GM08714 (cell line): ENCODE measurements around the gene ZBTB5.
"Not testable (repeated sequence)": the region's sequence is repeated elsewhere in the genome, so short reads cannot be mapped to it uniquely, and the experiment has no call there.

Source experiments
- H3K4me3 ChIP-seq: fragments of 200-500 bp; sonication (Bioruptor generic); 2 replicates; pipeline ENCODE4 v1.5.1; 2014; ENCODE audit warnings: mild to moderate bottlenecking, low read length, inconsistent platforms
- ZNF274 ChIP-seq: IDR thresholded peaks from 2 replicates; pipeline ENCODE4 v1.6.1; 2012; ENCODE audit warnings: mild to moderate bottlenecking, low read depth, low read length

ZBTB5 gene

DNA sequence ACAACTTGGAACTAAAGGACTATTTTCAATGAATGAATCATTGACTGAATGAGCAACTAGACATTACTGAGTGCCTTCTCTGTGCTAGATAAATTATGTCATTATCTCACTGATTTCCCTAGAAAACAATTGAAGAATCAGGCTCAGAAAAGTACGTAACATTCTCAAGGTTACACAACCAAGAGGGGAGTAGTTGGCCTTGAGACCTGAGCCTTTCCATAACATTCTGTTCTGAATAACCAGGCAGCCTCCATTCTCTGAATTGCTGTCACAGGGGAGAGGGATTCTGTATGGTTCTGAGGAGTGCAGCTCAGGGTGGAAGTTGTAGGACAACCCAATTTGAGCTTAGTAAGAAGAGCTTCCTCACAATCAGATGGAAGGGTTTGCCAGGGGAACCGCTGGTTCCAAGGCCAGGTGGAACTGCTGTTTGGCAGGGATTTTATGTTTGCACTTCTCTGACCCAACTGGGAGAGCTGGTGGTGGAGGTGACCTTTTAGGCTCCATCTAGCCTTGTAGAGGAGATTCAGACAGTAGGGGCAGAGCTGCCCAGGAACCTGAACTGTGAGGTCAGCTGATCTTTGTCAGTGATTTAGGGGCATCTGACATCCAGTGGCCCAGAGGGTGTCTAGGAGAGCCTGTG is 36.8 kb upstream of the ZBTB5 start:
- no peak overlapping the region for H3K4me3 ChIP-seq
- TF ChIP-seq ZNF274, result no peak

DNA sequence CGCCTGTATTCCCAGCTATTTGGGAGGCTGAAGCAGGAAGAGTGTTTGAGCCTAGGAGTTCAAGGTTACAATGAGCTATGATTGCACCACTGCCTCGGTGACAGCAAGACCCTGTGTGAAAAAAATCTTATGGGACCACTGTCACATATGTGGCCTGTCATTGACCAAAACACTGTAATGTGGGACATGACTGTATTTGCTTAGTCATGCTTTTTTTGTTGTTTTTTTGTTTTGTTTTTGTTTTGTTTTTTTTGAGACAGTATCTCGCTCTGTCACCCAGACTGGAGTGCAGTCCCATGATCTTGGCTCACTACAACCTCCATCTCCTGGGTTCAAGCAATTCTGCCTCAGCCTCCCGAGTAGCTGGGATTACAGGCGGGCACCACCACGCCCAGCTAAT is 34.0 kb upstream of the ZBTB5 start:
- no peak overlapping the region for H3K4me3 ChIP-seq
- no peak for TF ChIP-seq ZNF274

DNA sequence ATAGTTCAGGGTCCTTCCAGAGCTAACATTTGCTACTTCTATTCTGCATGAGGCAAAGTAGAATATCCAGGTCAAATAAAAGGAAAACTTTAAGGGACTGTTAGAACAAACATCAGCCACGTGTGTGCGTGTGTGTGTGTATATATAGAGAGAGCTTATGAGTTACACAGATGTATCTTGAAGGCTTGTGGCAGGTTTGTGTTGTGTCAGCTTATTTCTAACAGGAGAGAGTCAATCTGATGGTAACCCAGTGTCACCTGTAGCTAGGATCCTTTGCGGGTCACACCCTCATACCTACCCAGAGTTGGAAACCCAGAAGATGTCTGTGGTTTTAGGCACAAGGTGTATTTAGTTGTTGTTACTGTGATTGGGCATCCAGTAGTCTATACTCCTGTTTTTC is 33.2 kb upstream of the ZBTB5 start:
- no peak for TF ChIP-seq ZNF274
- no peak overlapping the region for H3K4me3 ChIP-seq

DNA sequence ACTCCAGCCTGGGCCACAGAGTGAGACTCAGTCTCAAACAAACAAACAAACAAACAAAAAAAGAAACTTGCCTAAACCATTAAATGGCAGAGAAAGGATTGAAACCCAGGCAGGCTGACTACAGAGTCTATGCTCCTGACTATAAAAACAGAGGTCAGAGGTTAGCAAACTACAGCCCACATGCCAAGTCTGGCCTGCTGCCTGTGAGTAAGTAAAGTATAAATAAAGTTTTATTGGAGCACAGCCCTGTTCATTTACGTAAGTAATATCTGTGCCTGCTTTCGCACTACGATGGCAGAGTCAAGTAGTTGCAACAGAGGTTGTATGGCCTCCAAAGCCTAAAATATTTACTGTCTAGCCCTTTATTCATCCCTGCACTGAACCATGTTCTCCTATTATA is 32.1 kb upstream of the ZBTB5 start:
- no peak overlapping the region for H3K4me3 ChIP-seq
- TF ChIP-seq ZNF274, result no peak

DNA sequence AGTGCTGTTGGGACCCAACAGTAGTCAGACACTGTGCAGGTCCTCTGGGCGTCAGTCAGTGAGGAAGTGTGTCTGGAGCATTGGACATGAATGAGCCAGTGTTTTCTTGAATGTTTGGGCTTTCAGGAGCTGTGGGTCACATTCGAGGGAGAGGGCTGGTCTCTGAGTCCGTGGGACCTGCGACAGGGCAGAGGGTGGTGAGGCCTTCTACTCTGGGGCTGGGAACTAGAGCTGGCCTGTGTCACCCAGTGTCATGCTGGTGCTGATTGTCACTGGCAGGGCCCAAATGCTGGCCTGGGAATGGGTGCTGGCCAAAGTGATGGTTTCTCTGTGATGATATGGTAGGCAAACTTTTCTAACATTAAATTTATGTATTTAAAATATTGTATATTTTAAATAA is 30.8 kb upstream of the ZBTB5 start:
- no peak for TF ChIP-seq ZNF274
- no peak overlapping the region for H3K4me3 ChIP-seq

DNA sequence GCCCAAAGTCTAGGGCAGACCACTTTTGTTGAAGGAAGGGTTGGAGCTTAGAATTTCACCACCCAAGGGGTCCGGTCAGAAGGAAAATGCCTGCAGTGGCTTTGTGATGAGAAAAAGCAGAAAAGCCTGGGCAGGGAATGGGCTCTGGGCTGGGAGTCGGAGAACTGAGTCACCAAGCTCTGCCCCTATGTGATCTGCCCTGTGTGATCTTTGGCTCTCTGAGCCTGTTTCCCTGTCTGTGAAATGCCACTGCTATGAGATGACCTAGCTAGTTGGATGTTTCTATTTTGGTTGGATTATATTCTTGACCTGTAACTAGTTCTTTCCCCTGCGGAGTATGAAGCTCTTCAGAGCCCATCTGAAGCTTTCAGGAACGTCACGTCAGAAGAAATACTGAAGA is 30.3 kb upstream of the ZBTB5 start:
- TF ChIP-seq ZNF274, result no peak
- H3K4me3 ChIP-seq, result no peak overlapping the region

DNA sequence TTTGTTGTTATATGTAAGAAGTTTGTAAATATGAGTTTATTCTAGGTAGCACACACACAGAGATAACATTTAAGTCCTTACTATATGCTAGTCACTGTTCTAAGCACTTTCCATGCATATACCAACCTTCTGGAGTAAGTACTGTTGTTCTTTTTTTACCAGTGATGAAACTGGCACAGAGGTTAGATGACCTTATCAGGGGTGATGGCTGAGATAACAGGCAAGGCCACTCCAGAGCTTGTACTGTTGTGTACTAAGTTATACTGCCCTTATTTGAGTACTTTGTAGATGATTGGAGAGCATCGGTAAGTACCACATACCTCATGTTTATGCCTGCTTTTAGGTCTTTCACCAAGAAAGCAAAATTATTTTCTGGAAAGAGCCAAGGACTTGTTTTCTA is 26.7 kb upstream of the ZBTB5 start:
- no peak for TF ChIP-seq ZNF274
- no peak overlapping the region for H3K4me3 ChIP-seq

DNA sequence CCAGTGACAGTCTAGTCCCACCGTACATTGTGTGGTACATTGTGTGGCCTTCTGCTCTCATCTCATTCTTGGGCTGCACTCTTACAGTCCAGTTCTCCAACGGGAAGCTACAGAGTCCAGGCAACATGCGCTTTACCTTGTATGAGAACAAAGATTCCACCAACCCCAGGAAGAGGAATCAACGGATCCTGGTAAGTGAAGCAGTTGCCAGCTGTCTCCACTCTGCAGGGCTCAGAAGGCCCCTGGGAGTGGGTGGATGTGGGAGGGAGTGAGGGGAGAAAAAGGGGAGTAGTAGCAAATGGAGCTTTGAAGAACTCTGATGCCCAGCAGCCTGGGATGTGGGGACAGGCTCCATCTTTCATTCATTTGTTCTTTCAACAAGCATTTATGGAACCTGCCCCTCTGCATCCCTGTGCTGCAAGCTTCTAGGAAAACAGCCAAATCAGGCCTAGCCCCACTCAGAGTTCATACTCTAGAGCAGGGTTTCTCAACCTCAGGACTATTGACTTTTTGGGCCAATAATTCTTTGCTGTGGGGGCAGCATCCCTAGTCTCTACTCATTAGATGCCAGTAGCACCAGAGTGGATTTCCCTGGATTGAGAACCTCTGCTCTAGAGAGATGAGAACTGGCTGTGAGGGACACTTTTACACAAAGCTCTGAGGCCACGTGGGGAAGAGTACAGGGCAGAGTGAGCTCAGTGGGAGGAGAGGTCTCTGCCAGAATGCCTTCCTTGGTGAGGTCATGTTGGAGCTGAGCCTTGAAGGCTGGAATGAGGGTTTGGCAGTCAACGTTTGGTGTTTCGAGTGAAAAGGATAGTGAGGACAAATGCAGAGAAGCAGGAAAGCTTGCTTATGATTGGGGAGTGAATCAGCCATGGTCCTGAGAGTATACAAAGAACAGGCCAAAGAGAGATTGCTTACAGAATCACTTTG is 21.6 kb upstream of the ZBTB5 start:
- no peak for TF ChIP-seq ZNF274
- H3K4me3 ChIP-seq, result peak overlapping the region; percentile 86

DNA sequence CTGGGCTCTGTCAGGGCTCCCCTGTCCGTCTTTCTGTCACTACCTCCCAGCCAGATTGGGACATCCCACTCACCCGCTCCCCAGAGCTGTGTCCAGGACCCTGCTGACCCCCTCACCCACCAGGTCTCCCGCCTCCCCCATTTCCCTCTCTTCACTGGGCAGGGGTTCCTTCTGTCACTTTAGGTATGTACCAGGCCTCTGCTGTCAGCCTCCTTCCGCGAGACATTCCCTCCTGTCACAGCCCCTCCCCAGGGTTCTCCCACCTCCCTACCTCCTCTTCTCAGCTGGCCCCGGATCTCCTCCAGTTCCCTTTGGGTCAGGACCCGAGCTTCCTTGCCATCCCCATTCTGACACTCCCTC is 21.0 kb upstream of the ZBTB5 start:
- TF ChIP-seq ZNF274, result no peak
- H3K4me3 ChIP-seq, result peak overlapping the region; percentile 86

DNA sequence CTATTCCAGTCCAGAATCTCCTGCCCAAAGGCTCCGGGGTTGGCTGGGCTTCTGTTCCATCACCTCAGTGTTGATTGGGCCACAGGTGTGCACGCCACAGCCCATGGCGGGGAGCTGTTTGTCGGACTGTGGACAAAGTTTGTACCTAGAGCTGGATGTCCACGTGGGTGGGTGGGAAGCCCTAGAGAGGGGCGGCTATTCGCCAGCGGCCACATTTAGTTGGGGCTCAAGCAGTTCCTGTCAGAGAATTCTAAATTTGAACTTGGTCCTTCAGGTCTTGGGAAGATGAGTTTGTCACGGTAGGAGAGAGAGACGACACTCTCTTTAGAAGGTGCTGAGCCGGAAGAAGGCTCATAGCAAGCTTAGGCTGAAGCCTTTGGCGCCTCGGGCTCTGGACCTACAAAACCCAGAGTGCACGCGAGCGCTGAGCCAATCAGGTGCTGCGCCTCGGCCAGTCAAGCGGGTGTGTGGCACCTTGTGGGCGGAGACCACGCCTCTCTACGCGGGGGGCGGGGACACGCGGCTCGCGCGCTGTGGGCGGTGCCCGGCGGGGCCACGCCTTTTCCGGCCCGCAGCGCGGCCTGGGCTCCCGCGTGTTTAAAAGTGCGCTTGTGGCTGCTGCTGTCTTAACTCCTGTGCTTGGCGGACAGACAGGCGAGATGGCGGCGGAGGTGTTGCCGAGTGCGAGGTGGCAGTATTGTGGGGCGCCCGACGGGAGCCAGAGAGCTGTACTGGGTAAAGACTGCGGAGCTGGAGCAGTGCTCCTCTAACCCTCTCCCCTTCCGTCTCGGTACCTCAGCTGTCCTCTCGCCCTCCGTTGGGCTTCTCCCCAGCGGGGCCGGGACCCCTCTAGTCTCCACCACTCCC is 20.4 kb upstream of the ZBTB5 start, which contains the start of gene POLR1E:
POLR1E (plus strand) TSS at position 560 of the 867 bp plus-strand sequence; CDS start at position 660, 100 bp downstream.
- no peak for TF ChIP-seq ZNF274
- H3K4me3 ChIP-seq, result peak within 1 kb of the TSS; percentile 86

DNA sequence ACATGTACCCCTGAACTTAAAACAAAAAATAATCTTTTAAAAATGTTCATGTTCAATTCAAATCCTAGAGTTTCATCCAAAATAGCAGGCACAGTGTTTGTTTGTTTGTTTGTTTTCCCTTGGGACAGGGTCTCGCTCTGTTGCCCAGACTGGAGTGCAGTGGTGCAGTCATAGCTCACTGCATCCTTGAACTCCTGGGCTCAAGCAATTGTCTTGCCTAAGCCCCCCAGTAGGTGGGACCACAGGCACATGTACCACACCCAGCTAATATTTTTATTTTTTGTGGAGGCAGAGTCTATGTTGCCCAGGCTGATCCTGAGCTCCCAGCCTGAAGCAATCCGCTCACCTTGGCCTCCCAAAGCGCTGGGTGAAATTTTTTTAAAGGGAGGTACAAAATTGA is 15.5 kb upstream of the ZBTB5 start:
- TF ChIP-seq ZNF274, result no peak
- no peak overlapping the region for H3K4me3 ChIP-seq

DNA sequence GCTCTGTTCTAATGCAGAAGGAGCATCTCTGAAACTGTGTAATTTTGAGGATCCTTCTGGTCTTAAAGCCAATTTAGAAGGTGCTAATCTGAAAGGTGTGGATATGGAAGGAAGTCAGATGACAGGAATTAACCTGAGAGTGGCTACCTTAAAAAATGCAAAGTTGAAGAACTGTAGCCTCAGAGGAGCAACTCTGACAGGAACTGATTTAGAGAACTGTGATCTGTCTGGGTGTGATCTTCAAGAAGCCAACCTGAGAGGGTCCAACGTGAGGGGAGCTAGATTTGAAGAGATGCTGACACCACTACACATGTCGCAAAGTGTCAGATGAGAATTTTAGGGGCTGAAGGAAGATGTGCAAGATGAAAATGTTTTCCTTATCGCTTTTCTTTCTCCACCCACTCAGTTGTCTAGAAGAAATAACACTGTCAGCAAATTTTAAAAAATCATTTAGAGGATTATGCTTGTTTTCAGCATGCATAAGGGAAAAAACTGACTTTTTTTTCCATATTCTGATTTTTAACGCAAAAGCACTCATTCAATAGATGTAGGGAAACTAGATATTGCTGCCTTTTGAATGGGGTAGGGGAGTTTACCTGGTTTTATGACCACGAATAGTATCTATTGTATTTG is 12.9 kb upstream of the ZBTB5 start:
- not testable (repeated sequence) for H3K4me3 ChIP-seq

DNA sequence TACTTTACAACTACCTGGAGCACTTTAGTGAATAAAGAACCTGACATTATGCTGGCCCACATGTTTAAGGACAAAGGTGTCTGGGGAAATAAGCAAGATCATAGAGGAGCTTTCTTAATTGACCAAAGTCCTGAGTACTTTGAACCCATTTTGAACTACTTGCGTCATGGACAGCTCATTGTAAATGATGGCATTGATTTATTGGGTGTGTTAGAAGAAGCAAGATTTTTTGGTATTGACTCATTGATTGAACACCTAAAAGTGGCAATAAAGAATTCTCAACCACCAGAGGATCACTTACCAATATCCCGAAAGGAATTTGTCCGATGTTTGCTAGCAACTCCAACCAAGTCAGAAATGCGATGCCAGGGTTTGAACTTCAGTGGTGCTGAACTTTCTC is 12.2 kb upstream of the ZBTB5 start:
- H3K4me3 ChIP-seq, result not testable (repeated sequence)

DNA sequence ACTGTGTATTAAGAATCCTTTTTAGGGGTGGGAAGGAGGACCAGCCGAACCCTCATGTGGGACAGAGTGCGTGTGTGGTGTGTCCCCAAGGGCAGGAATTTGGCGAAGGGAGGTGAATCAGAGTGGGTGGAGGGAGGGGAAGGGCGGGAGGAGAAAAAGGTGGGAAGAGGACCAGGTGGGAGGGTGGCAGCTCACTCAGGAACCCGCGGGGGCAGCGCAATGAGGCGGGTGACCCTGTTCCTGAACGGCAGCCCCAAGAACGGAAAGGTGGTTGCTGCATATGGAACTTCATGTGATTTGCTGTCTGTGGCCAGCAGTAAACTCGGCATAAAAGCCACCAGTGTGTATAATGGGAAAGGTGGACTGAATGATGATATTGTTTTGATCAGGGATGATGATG is 11.7 kb upstream of the ZBTB5 start:
- TF ChIP-seq ZNF274, result no peak
- no peak overlapping the region for H3K4me3 ChIP-seq

DNA sequence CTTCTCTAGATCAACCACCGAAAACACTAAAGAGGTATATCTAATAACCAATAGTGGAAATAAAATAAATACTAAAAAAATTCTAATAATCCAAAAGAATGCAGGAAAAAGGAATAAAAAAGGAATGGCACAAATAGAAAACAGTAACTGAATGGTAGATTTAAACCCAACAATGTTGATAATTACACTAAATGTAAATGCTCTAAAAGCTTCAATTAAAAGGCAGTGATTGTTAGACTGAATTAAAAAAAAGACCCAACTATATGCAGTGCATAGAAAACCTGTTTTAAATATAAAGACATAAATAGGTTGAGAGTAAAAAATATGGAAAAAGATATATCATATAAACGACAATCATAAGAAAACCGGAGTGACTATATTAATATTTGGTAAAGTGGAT is 9.2 kb upstream of the ZBTB5 start:
- no peak overlapping the region for H3K4me3 ChIP-seq
- no peak for TF ChIP-seq ZNF274

DNA sequence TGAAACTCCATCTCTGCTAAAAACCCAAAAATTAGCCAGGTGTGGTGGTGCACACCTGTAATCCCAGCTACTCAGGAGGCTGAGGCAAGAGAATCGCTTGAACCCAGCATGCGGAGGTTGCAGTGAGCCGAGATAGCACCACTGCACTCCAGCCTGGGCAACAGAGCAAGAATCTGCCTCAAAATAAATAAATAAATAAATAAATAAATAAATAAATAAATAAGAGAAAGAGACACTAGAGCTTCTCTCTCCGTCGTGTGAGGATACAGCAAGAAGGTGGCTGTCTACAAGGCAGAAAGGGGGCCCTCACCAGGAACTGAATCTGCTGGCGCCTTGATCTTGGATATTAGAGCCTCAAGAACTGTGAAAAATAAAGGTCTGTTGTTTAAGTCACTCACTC is 8.7 kb upstream of the ZBTB5 start:
- not testable (repeated sequence) for H3K4me3 ChIP-seq
